CD14-positive monocyte (primary cell): ENCODE data around the gene STXBP6. TPM values are rescaled to one million over a fixed set of nuclear protein-coding genes. Genes with fewer than 3 reads are reported as not detected.

ENCODE experiments used
- DNase-seq, 3 donors: peaks; one replicate each; pipeline ENCODE4 v3.0.0-alpha.2; 2011 to 2022
- H2AFZ ChIP-seq: 2 replicates; pipeline ENCODE4 v1.6.0; 2012; ENCODE audit warnings: mild to moderate bottlenecking, low read depth, low read length, inconsistent platforms; ENCODE audit not compliant: insufficient read depth, poor library complexity, severe bottlenecking
- H3K27ac ChIP-seq, 2 donors: 1 replicate in 1 of 2; 2 replicates in 1 of 2; pipeline ENCODE4 v1.5.1; 2012 to 2013; ENCODE audit warnings: low read length in 2 of 2, control low read depth in 1 of 2, inconsistent platforms in 1 of 2, low read depth in 1 of 2, mild to moderate bottlenecking in 1 of 2
- H3K27me3 ChIP-seq, 2 donors: one replicate each; pipeline versions ENCODE4 v1.6.0 to v1.6.1; 2011 to 2013; ENCODE audit warnings: low read length in 2 of 2; ENCODE audit not compliant: control insufficient read depth in 2 of 2, insufficient read depth in 2 of 2
- H3K36me3 ChIP-seq, 2 donors: replicated peaks in 1 of 2; 1 replicate in 1 of 2; 2 replicates in 1 of 2; pipeline versions ENCODE4 v1.5.1 to v1.6.1; 2012 to 2013; ENCODE audit warnings: low read length in 2 of 2, control low read depth in 1 of 2, inconsistent platforms in 1 of 2, mild to moderate bottlenecking in 1 of 2; ENCODE audit not compliant: insufficient read depth in 2 of 2, control insufficient read depth in 1 of 2
- H3K4me1 ChIP-seq, 2 donors: 1 replicate in 1 of 2; 2 replicates in 1 of 2; pipeline versions ENCODE4 v1.5.1 to v1.6.1; 2012 to 2013; ENCODE audit warnings: low read length in 2 of 2, control low read depth in 1 of 2, inconsistent platforms in 1 of 2, mild to moderate bottlenecking in 1 of 2, moderate library complexity in 1 of 2; ENCODE audit not compliant: insufficient read depth in 2 of 2, control insufficient read depth in 1 of 2
- H3K4me2 ChIP-seq: replicated peaks from 2 replicates; pipeline ENCODE3; 2012; ENCODE audit warnings: low read length, moderate library complexity, mild to moderate bottlenecking; ENCODE audit not compliant: poor library complexity, severe bottlenecking; ENCODE audit errors: extremely low read depth
- H3K4me3 ChIP-seq, 3 experiments: fragments of 200-600 bp in 1 of 3; sonication (generic) in 1 of 3; replicated peaks in 1 of 3; 1 replicate in 2 of 3; 2 replicates in 1 of 3; pipeline ENCODE4 v1.5.1; 2011 to 2013; ENCODE audit warnings: low read length in 3 of 3, mild to moderate bottlenecking in 3 of 3, control low read depth in 2 of 3, low read depth in 2 of 3, inconsistent platforms in 1 of 3, moderate library complexity in 1 of 3
- H3K79me2 ChIP-seq: 2 replicates; pipeline ENCODE4 v1.6.0; 2012; ENCODE audit warnings: mild to moderate bottlenecking, control low read depth, inconsistent platforms, low read length, moderate library complexity; ENCODE audit not compliant: insufficient read depth
- H3K9ac ChIP-seq: 2 replicates; pipeline ENCODE4 v1.6.0; 2017; ENCODE audit warnings: low read length, mild to moderate bottlenecking; ENCODE audit not compliant: insufficient read depth, poor library complexity, severe bottlenecking
- H3K9me3 ChIP-seq, 2 donors: replicated peaks in 1 of 2; 1 replicate in 1 of 2; 2 replicates in 1 of 2; pipeline versions ENCODE4 v1.5.1 to v1.6.1; 2012 to 2013; ENCODE audit warnings: low read length in 2 of 2, control low read depth in 1 of 2; ENCODE audit not compliant: control insufficient read depth in 1 of 2, insufficient read depth in 1 of 2
- H4K20me1 ChIP-seq: 2 replicates; pipeline ENCODE4 v1.6.0; 2012; ENCODE audit warnings: mild to moderate bottlenecking, low read length, control low read depth, moderate library complexity; ENCODE audit not compliant: insufficient read depth
- H3K27ac Mint-ChIP-seq, 7 donors: one replicate each; pipeline ENCODE4 v1.8.0; 2020; ENCODE audit warnings: mild to moderate bottlenecking in 7 of 7, mixed read lengths in 7 of 7, moderate library complexity in 6 of 7, inconsistent platforms in 2 of 7
- H3K27me3 Mint-ChIP-seq, 3 donors: one replicate each; pipeline ENCODE4 v1.8.0; 2021 to 2022; ENCODE audit warnings: low read depth in 3 of 3, mild to moderate bottlenecking in 3 of 3, mixed read lengths in 3 of 3, moderate library complexity in 3 of 3, inconsistent platforms in 1 of 3
- H3K36me3 Mint-ChIP-seq, 2 donors: one replicate each; pipeline ENCODE4 v1.8.0; 2020; ENCODE audit warnings: mixed read lengths in 2 of 2, inconsistent platforms in 1 of 2, mild to moderate bottlenecking in 1 of 2
- H3K4me1 Mint-ChIP-seq: one replicate; pipeline ENCODE4 v1.8.0; 2020; ENCODE audit warnings: mild to moderate bottlenecking, mixed read lengths
- H3K4me3 Mint-ChIP-seq, 2 donors: one replicate each; pipeline ENCODE4 v1.8.0; 2020; ENCODE audit warnings: mild to moderate bottlenecking in 2 of 2, mixed read lengths in 2 of 2, moderate library complexity in 1 of 2
- H3K9me3 Mint-ChIP-seq, 7 donors: one replicate each; pipeline ENCODE4 v1.8.0; 2020 to 2022; ENCODE audit warnings: mixed read lengths in 7 of 7, mild to moderate bottlenecking in 6 of 7, moderate library complexity in 6 of 7, inconsistent platforms in 2 of 7
- CTCF ChIP-seq: fragments of 200-600 bp; IDR thresholded peaks from one replicate; pipeline ENCODE4 v1.8.0; 2022; ENCODE audit warnings: antibody characterized with exemption, mild to moderate bottlenecking
- WGBS: methylation state at CpG from one replicate; pipeline ENCODE4 v1.1.5; 2013; ENCODE audit warnings: missing lambda C conversion rate; ENCODE audit not compliant: insufficient coverage; 5-methylcytosine and 5-hydroxymethylcytosine counted together
- intact Hi-C, 2 donors: fragments of 100-400 bp; cut with micrococcal nuclease; formaldehyde crosslinking; loops; one replicate each; pipeline versions ENCODE4 v1.15.0 to v1.15.1; 2023
- polyA plus RNA-seq, 3 donors: library from polyadenylated mRNA; depleted of rRNA in 1 of 3; unstranded in 2 of 3; stranded (reverse) in 1 of 3; fragments of 300-500 nt in 2 of 3; fragments of >200 nt in 1 of 3; fragmentation: Illumina TruSeq in 2 of 3; gene quantifications; 1 replicate in 2 of 3; 2 replicates in 1 of 3; pipeline ENCODE4 v1.2.3, GENCODE V29; 2012 to 2021

Gene STXBP6
- polyA plus RNA-seq, 3 donors: 0.05 to 0.25 (median 0.08) TPM

DNA sequence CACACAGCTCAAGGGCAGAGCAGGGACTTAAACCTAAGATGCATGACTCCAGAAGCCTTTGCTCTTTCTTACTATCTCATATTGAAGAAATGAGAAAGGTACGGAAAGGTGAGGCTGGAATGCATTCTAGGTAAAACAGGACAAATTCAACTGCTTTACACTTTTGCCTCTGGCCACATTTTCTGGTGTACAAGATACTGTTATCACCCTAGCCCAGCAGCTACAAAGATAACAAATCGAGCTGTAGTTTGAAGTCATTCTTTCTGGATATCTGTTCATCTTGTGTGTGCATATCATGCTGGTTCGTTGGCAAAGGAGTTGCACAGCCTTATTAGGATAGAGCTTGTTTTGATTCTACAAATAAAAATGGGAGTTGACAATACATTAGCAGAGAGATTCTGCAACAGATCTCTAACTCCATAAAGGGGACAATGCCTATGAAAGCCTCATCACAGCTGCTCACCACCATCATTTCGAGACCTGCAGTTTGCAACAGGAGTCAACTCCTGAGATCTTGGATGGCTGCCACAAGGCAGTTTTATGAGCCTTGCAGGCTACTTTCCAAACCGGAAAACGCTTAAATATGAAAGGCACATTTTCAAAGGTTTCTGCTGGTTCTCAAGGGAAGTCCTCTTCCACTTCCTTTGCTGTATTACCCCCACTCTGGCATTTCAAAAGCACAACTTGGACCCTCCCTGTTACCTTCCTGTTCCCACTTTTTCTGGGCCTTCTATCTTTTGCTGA lies 64.9 kb downstream of the STXBP6 start:
- Histone ChIP-seq H3K4me2 (peak overlapping the region; percentile 10), H3K4me3 (no peak overlapping the region), H2AFZ (no peak overlapping the region), H4K20me1 (no peaks in the 10 kb centered on the region), H3K9ac (no peak overlapping the region), H3K27ac (peak overlapping the region in 1 of 2 donors; percentile 39), H3K36me3 (no peaks in the 10 kb centered on the region), H3K4me1 (peaks cover 36 to 39% of the 10 kb centered on the region in 2 donors), H3K9me3 (no peaks in the 10 kb centered on the region), H3K27me3 (no peaks in the 10 kb centered on the region), H3K79me2 (no peaks in the 10 kb centered on the region)
- H3K27ac Mint-ChIP-seq: peak overlapping the region in 2 of 7 donors; percentile 44 to 58
- no peak for TF ChIP-seq CTCF
- H3K9me3 Mint-ChIP-seq: peaks cover 0 to 3% (median 0%) of the 10 kb centered on the region in 7 donors
- no peaks in the 10 kb centered on the region for H3K36me3 Mint-ChIP-seq
- H3K4me3 Mint-ChIP-seq: no peak overlapping the region
- H3K27me3 Mint-ChIP-seq: peaks cover 0 to 3% (median 2%) of the 10 kb centered on the region in 3 donors
- 30% methylated on average over 3 of the region's 6 CpGs for WGBS
- peaks cover 47% of the 10 kb centered on the region for H3K4me1 Mint-ChIP-seq
- no peak for DNase-seq
- intact Hi-C loops: no loop called here

- no peaks in the 10 kb centered on the region for H3K36me3 Mint-ChIP-seq
- Histone ChIP-seq H3K9ac (no peak overlapping the region), H3K27me3 (no peaks in the 10 kb centered on the region), H2AFZ (no peak overlapping the region), H3K36me3 (no peaks in the 10 kb centered on the region), H3K4me2 (no peak overlapping the region), H3K9me3 (no peaks in the 10 kb centered on the region), H3K27ac (no peak overlapping the region), H3K79me2 (no peaks in the 10 kb centered on the region), H3K4me1 (peaks cover 14 to 20% of the 10 kb centered on the region in 2 donors), H4K20me1 (no peaks in the 10 kb centered on the region), H3K4me3 (no peak overlapping the region)
- TF ChIP-seq CTCF: no peak
- peaks cover 0 to 3% (median 0%) of the 10 kb centered on the region in 7 donors for H3K9me3 Mint-ChIP-seq
- intact Hi-C loops: no loop called here
- peaks cover 28% of the 10 kb centered on the region for H3K4me1 Mint-ChIP-seq
- H3K27ac Mint-ChIP-seq: no peak overlapping the region
- no peak overlapping the region for H3K4me3 Mint-ChIP-seq
- 100% methylated on average over 1 of the region's 6 CpGs for WGBS
- DNase-seq: no peak
- peaks cover 0 to 3% (median 2%) of the 10 kb centered on the region in 3 donors for H3K27me3 Mint-ChIP-seq
Observed at GRCh38 chr14:24982472-24983155, 67.3 kb downstream of the STXBP6 start.
